ENCODE data around the gene KRT38.
"Not testable (repeated sequence)": the region's sequence is repeated elsewhere in the genome, so short reads cannot be mapped to it uniquely, and the experiment has no call there.

The KRT38 gene

DNA sequence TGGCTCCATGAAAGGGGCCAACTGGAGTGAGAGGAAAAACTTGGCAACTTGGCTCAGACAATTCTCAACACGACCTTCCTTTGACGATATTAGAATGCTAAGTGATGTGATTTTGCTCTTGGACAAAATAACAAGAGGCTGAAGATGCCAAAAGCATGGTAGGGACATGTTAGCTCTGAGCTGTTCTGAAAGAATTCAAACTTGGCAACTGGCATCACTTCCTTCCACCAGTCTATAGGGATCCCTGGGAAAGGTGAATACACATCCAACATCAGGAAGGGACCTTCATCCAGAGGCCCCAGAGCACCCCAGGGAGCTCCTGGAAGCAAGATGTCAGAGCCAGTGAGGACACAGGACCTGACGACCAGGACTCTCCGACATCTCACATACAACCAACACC lies 20.6 kb downstream of the KRT38 start:
- no peak for DNase-seq

DNA sequence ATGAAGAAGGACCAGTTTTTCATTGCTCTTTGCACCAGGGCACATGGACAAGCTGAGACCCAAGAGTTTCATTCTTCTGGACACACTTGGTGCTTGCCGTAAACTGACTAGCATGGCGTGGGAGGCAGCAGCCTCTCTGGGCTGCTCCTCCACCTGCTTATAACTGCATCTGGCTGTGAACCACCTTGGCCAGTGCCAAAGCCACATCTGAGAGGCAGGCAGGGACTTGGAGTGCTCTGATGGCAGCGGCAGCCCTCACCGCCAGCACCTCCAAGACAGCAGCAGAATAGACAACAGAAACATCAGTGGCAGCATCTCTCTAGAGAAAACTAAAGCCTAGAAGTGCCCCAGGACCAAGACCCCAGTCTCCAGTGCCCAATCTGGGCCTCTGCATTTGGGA lies 21.1 kb downstream of the KRT38 start:
- no peak for DNase-seq

DNA sequence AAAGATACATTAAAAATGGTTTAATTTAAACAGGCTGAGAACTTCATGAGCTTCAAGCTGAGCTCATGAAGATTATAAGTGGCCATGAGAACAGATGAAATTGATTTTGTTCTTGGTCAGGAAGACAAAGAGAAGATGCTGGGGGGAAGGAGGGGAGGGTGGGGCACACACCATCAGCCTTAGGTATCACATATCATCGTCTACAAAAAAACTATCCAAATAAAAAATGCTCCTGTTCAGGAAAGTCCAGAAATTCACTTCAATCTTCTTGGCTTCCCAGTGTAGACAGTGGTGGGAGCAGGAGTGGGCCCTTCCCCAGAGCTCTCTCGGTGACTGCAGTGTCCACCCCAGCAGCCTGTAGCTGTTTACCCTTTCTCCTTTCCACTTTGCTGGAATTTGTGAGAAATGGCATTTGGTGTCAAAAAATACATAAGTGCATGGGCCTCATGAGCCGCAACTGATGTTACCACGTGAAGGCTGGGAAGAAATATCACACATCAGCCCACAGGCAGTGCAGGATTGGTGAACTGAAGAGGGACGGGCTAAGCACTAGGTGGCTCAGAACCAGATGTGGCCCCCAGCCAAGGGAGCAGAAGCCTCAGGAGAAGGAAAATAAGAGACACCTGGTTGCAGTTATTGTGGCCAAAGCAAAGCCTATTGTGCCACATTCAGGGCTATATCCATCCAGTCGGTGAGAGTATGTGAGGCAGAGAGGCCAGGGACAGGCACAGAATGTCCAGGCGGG lies 22.5 kb downstream of the KRT38 start:
- DNase-seq = no peak

- DNase-seq = peak; percentile 64
Observed at GRCh38 chr17:41417576-41418015, 23.2 kb downstream of the KRT38 start.

DNA sequence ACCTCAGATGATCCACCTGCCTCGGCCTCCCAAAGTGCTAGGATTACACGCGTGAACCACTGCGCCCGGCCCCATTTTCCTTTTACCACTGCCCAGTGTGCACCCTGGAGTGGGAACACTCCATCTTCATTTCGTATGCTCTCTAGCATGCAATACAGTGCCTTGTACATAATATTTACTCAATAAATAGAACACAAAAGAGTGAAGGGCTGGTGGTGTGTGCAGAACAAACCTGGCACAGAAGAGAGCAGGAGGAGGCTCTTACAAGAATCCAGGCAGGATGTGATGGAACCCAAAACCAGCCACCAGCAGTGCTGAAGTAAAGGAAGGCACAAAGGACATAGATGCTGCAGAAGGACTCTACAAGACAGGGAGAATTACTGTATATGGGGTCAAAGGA lies 23.7 kb downstream of the KRT38 start:
- no peak for DNase-seq

GRCh38 chr17:41416479-41416878 lies 24.3 kb downstream of the KRT38 start:
- no peak for DNase-seq

DNA sequence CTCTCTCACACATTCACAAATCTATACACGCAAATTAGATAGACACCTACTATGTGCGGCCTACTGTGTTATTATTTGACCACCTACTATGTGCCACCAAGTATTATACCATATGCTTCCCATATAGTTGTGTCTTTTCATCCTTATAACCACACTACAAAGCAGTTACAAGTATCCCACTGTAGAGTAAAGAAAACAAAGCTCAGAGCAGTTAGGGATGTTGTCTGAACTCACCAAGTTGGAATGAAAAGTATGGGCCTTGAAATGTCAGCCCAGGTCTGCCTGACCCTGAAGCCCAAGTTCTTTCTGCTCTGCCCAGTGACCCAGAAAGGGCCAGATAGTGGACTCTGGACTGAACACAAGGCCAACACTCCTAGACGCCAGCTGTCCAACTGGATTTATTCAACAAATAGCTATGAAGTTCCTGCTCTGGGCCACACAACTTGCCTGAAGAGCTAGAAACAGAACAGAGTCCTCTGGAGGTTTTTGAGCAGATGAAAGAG lies 24.9 kb downstream of the KRT38 start:
- no peak for DNase-seq

- peak; percentile 33 for DNase-seq
Observed at GRCh38 chr17:41415411-41415810, 25.4 kb downstream of the KRT38 start.

DNA sequence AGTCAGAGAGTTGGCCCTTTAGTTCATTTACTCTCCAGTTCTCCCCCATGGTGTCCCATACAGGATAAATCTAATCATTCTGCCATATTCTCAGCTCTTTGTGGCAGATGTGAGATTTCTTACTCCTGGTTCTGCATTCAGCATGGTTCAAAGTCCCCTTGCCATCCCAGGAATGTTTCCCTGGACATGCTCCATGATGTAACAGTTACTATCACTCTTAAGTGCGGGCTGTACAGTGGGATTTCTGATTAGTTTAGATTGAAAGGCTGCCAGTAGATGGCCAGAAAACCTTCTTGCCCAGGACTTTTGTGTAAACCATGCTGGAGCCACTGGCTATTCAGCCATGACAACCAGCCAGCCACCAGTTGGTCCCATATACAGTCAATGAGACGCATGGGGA lies 26.8 kb downstream of the KRT38 start:
- DNase-seq = no peak

DNA sequence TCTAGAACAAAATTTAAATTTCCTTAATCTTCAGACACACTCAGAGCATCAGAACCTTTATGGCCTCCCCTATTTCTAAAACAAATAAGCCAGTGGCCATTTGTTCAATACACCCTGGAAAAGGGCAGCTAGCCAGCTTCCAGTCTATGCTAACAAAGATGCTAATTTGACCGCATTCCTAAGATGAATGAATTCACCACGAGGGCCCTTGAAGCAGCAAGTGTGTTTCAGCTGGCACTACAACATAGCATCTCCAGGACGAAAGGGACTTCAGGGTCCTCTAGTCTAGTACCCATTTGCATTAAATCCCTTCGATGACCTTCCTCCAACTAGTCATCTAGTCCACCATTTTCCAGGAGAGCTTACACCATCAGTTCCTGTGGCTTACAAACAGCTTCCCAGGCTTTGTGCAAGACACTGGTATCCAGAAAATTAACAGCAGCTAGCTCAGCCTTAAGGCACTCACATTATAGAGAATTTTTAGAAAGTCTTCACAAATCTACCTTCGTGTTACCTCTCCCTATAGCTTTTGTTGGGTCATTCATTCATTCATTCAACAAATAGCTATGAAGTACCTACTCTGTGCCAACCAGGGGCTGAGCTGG lies 27.3 kb downstream of the KRT38 start:
- no peak for DNase-seq

GRCh38 chr17:41411072-41411840 lies 29.5 kb downstream of the KRT38 start:
- DNase-seq = no peak

DNA sequence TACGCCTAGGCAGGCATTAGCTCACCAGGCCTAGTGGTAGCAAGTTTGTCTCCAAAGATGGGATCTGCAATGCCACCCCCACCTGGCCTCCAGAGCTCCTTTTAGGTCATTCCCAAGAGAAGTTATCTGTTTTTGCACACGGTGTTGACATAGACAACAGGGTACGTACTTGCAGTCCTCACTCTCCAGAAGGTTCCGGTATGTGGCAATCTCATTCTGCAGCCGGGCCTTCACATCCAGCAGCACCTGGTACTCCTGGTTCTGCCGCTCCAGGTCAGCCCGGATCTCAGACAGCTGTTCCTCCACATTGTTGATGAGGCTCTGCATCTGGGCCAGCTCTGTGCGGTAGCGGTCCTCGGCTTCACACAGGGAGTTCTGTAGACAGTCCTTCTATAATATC lies 33.6 kb downstream of the KRT38 start:
- no peak for DNase-seq

- DNase-seq = no peak
Observed at GRCh38 chr17:41406205-41406604, 34.6 kb downstream of the KRT38 start.

- peak; percentile 81 for DNase-seq
Observed at GRCh38 chr17:41404024-41404671, 36.6 kb downstream of the KRT38 start.

DNA sequence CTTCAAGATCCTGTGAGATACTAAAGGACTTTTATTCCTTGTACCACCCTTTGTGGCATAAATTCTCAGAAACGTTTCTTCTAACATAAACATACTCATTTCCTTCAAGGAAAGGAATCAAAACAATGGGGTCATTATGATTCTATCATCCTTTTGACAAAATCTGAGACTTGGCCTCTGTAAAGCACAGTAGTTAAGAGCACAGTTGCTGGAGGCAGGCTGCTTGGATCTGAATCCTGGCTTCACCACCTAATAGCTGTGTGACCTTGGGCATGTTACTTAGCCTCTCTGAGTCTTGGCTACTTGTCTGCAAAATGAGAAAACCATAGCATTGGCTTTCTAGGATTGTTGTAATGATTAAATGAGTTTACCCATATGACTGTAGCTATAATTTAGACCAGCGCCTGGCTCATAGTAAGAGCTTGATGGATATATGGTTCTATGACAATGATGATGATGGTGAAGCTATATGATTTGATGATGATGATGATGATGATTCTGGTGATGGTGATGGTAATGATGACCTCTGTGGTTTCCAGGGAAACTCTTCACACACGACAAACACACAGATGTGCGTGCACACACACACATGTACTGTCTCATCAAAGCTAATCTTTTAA lies 37.3 kb downstream of the KRT38 start:
- no peak for DNase-seq

DNA sequence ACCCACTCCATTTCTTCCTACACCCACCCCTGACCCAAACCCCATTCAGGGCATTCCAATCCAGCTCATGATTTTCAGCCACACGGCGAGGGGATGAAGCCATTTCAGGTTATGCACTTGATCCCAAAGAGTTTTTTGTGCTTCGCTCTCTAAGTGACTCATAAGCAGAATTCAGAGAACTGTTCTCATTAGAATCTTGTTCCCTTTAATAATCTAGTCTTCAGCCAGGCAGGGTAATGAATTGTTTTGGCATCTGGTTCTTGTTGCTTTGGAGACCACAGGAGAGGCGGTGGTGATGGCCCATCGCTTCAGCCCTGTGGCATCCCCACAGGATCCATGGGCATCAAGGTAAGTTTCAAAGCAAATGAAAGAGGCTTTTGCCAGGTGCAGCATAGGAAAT lies 38.6 kb downstream of the KRT38 start:
- DNase-seq = no peak

GRCh38 chr17:41396996-41397660 lies 43.7 kb downstream of the KRT38 start, which contains the start of gene KRT31:
Gene KRT31, minus strand, starts transcription at chr17:41397608. Its CDS starts 69 bp downstream, at chr17:41397539.
- DNase-seq = no peak

DNA sequence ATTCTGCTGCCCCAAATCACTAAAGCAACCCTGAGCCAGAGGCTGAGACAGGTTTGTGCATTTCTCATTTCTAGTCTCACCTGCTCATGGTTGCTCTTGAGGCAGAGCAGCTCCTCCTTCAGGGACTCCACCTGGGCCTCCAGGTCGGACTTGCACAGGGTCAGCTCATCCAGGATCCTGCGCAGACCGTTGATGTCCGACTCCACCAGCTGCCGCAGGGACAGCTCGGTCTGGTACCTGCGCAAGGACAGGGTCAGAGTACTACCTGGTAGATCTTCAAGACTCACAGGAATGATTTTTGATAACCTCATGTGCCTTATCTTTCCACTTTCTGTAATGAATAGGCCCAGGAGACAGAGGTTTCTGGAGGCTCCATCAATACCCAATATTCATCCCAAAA lies 44.4 kb downstream of the KRT38 start:
- DNase-seq = no peak

GRCh38 chr17:41395611-41396010 lies 45.2 kb downstream of the KRT38 start:
- DNase-seq = no peak

GRCh38 chr17:41395044-41395443 lies 45.7 kb downstream of the KRT38 start:
- DNase-seq = not testable (repeated sequence)

DNA sequence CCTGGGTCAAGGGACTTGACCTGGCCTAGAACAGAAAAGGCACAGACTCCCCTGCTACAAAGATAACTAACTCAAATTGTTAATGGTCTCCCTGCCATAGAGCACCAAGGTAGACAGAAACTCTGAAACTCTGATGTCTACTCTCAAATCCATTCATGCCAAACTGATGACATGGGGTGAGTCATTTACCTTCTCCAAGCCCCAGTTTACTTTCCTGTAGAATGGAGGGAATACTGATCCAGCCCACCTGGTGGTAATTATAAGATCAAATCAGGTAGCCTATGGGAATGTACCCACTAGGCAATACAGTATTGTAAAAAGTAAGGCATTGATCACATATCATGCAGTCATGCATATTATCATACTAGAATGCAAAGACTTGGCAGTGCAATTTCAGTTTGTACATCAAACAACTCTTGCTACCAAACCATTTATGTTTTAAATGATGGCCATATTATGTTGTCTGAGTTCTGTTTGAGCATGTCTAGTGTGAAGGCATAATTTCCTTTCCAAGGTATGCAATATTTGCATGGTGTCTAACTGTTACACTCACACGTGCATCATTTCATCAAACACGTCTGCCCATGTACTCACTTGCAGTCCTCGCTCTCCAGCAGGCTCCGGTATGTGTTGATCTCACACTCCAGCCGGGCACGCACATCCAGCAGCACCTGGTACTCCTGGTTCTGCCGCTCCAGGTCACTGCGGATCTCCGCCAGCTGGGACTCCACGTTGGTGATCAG lies 46.4 kb downstream of the KRT38 start:
- DNase-seq = no peak
